H1 (cell line): Measurements from ENCODE around the gene ENDOV. TPM values are rescaled to one million over a fixed set of nuclear protein-coding genes. Genes with fewer than 3 reads are reported as not detected.

Source experiments
- CTCF ChIA-PET: fragments of 300-600 bp; sonication (Branson Sonifier 250); formaldehyde crosslinking; loops from one replicate; lab custom pipeline; 2021; ENCODE audit not compliant: partially characterized antibody; lab: Charles Lee
- POLR2A ChIA-PET: fragments of 300-600 bp; sonication (Branson Sonifier 250); formaldehyde crosslinking; loops from one replicate; lab custom pipeline; 2021; ENCODE audit warnings: inconsistent platforms; ENCODE audit not compliant: partially characterized antibody; lab: Charles Lee
- DNase-seq, 2 experiments: peaks; one replicate each; pipeline versions ENCODE4 v3.0.0 to v3.0.0-alpha.2; 2010 to 2022; ENCODE audit warnings: low spot score in 2 of 2, low read depth in 1 of 2, mixed read lengths in 1 of 2
- FAIRE-seq: peaks from 2 replicates; lab custom pipeline; 2011; peaks lifted over from hg19 to GRCh38; lab: Jason Lieb, UNC
- H2AFZ ChIP-seq: 2 replicates; pipeline ENCODE4 v1.8.1; 2012; ENCODE audit warnings: low read length, inconsistent platforms
- H2AK5ac ChIP-seq: 2 replicates; pipeline ENCODE4 v1.6.1; 2013; ENCODE audit warnings: low read depth, low read length
- H2BK120ac ChIP-seq: replicated peaks from 2 replicates; pipeline ENCODE3; 2013; ENCODE audit warnings: low read depth, low read length, inconsistent platforms
- H2BK12ac ChIP-seq: 2 replicates; pipeline ENCODE4 v1.6.1; 2013; ENCODE audit warnings: low read depth, low read length
- H2BK15ac ChIP-seq: 2 replicates; pipeline ENCODE4 v1.6.1; 2013; ENCODE audit warnings: low read length
- H2BK20ac ChIP-seq: 2 replicates; pipeline ENCODE4 v1.6.1; 2013; ENCODE audit warnings: low read length
- H2BK5ac ChIP-seq: 2 replicates; pipeline ENCODE4 v1.6.1; 2013; ENCODE audit warnings: low read depth, low read length
- H3K14ac ChIP-seq: 2 replicates; pipeline ENCODE4 v1.6.1; 2013; ENCODE audit warnings: inconsistent platforms; ENCODE audit not compliant: insufficient read length
- H3K18ac ChIP-seq: 2 replicates; pipeline ENCODE4 v1.6.1; 2013; ENCODE audit warnings: low read length; ENCODE audit errors: extremely low read depth
- H3K23ac ChIP-seq: 2 replicates; pipeline ENCODE4 v1.6.1; 2013; ENCODE audit warnings: inconsistent platforms; ENCODE audit not compliant: insufficient read length
- H3K23me2 ChIP-seq: 2 replicates; pipeline ENCODE4 v1.6.1; 2013; ENCODE audit warnings: low read depth, low read length
- H3K27ac ChIP-seq: 2 replicates; pipeline ENCODE4 v1.6.1; 2011; ENCODE audit warnings: low read depth, low read length, inconsistent platforms
- H3K27me3 ChIP-seq, 4 experiments: replicated peaks in 1 of 4; 1 replicate in 1 of 4; 2 replicates in 3 of 4; pipeline versions ENCODE4 v1.6.1 to v1.8.1; 2011 to 2013; ENCODE audit warnings: low read length in 3 of 4, mild to moderate bottlenecking in 3 of 4, inconsistent platforms in 2 of 4, mixed read lengths in 2 of 4, moderate library complexity in 1 of 4; ENCODE audit not compliant: control insufficient read depth in 3 of 4, insufficient read depth in 3 of 4; ENCODE audit errors: extremely low read depth in 1 of 4
- H3K36me3 ChIP-seq, 4 experiments: 2 replicates each; pipeline versions ENCODE4 v1.6.1 to v1.8.1; 2011 to 2013; ENCODE audit warnings: mild to moderate bottlenecking in 4 of 4, low read length in 3 of 4, moderate library complexity in 2 of 4, control low read depth in 1 of 4, inconsistent platforms in 1 of 4; ENCODE audit not compliant: insufficient read depth in 4 of 4, control insufficient read depth in 2 of 4
- H3K4ac ChIP-seq: replicated peaks from 2 replicates; pipeline ENCODE3; 2013; ENCODE audit warnings: low read length, low read depth, mixed read lengths, inconsistent platforms; ENCODE audit not compliant: insufficient read length
- H3K4me1 ChIP-seq, 4 experiments: replicated peaks in 1 of 4; 1 replicate in 1 of 4; 2 replicates in 3 of 4; pipeline versions ENCODE4 v1.6.1 to v1.8.1; 2011 to 2013; ENCODE audit warnings: low read length in 3 of 4, inconsistent platforms in 2 of 4, mixed read lengths in 1 of 4; ENCODE audit not compliant: insufficient read depth in 4 of 4, control insufficient read depth in 3 of 4
- H3K4me2 ChIP-seq, 2 experiments: 2 replicates each; pipeline versions ENCODE4 v1.6.1 to v1.8.1; 2011 to 2013; ENCODE audit warnings: low read depth in 2 of 2, low read length in 2 of 2, control low read depth in 1 of 2, inconsistent platforms in 1 of 2, mild to moderate bottlenecking in 1 of 2; ENCODE audit not compliant: insufficient read depth in 1 of 2
- H3K4me3 ChIP-seq, 4 experiments: fragments of 200-600, 300-600 bp in 1 of 4; sonication (generic), shearing (Covaris generic), sonication (Bioruptor Twin) in 1 of 4; 2 replicates each; pipeline versions ENCODE4 v1.5.1 to v1.8.1; 2011 to 2016; ENCODE audit warnings: low read length in 4 of 4, low read depth in 3 of 4, control low read depth in 2 of 4, inconsistent platforms in 2 of 4, mild to moderate bottlenecking in 2 of 4, mixed read lengths in 1 of 4, moderate library complexity in 1 of 4; ENCODE audit not compliant: insufficient read depth in 2 of 4; ENCODE audit errors: extremely low read depth in 1 of 4
- H3K56ac ChIP-seq: replicated peaks from 2 replicates; pipeline ENCODE3; 2013; ENCODE audit warnings: low read depth, mild to moderate bottlenecking, mixed read lengths, low read length, inconsistent platforms; ENCODE audit not compliant: insufficient read length
- H3K79me1 ChIP-seq: 2 replicates; pipeline ENCODE4 v1.6.1; 2013; ENCODE audit warnings: low read depth, low read length, control low read depth
- H3K79me2 ChIP-seq, 2 experiments: 2 replicates each; pipeline versions ENCODE4 v1.6.1 to v1.8.1; 2012 to 2013; ENCODE audit warnings: low read length in 2 of 2, mild to moderate bottlenecking in 2 of 2, inconsistent platforms in 1 of 2; ENCODE audit not compliant: insufficient read depth in 2 of 2, control insufficient read depth in 1 of 2
- H3K9ac ChIP-seq, 4 experiments: replicated peaks in 1 of 4; 1 replicate in 1 of 4; 2 replicates in 3 of 4; pipeline versions ENCODE4 v1.6.1 to v1.8.1; 2011 to 2013; ENCODE audit warnings: low read depth in 3 of 4, low read length in 3 of 4, control low read depth in 2 of 4, mild to moderate bottlenecking in 2 of 4, moderate library complexity in 2 of 4, inconsistent platforms in 1 of 4; ENCODE audit errors: extremely low read depth in 1 of 4
- H3K9me3 ChIP-seq, 2 experiments: 2 replicates each; pipeline versions ENCODE4 v1.6.1 to v1.8.1; 2012 to 2013; ENCODE audit warnings: mild to moderate bottlenecking in 2 of 2, moderate library complexity in 2 of 2, control low read depth in 1 of 2, inconsistent platforms in 1 of 2, low read depth in 1 of 2, low read length in 1 of 2, mixed read lengths in 1 of 2; ENCODE audit not compliant: insufficient read depth in 2 of 2
- H4K20me1 ChIP-seq, 2 experiments: replicated peaks in 1 of 2; 2 replicates each; pipeline versions ENCODE3 to v1.8.1; 2011 to 2013; ENCODE audit warnings: inconsistent platforms in 2 of 2, low read length in 2 of 2, mild to moderate bottlenecking in 1 of 2; ENCODE audit not compliant: insufficient read depth in 2 of 2, control insufficient read depth in 1 of 2
- H4K5ac ChIP-seq: 2 replicates; pipeline ENCODE4 v1.6.1; 2013; ENCODE audit warnings: low read length, low read depth, mixed read lengths, inconsistent platforms; ENCODE audit not compliant: insufficient read length
- H4K8ac ChIP-seq: 2 replicates; pipeline ENCODE4 v1.8.0; 2013; ENCODE audit warnings: mild to moderate bottlenecking, moderate library complexity, low read length, inconsistent platforms; ENCODE audit not compliant: insufficient read depth; ENCODE audit errors: extremely low read depth
- H4K91ac ChIP-seq: replicated peaks from 2 replicates; pipeline ENCODE3; 2013; ENCODE audit warnings: low read length, mixed read lengths, inconsistent platforms; ENCODE audit not compliant: insufficient read length
- BACH1 ChIP-seq: IDR thresholded peaks from 2 replicates; pipeline ENCODE4 v1.6.1; 2012; ENCODE audit warnings: low read length, improper control_type of control experiment
- BCL11A ChIP-seq, 2 experiments: IDR thresholded peaks; one replicate each; pipeline ENCODE4 v1.6.1; 2011; ENCODE audit warnings: low read depth in 2 of 2, low read length in 2 of 2, mild to moderate bottlenecking in 2 of 2
- EZH2 ChIP-seq: fragments of 200-600 bp; sonication (generic); IDR thresholded peaks from 2 replicates; pipeline ENCODE4 v1.7.1; 2012; ENCODE audit warnings: low read depth, mild to moderate bottlenecking, moderate library complexity, low read length, inconsistent platforms; ENCODE audit not compliant: severe bottlenecking
- TBP ChIP-seq: IDR thresholded peaks from 2 replicates; pipeline ENCODE4 v1.6.1; 2011; ENCODE audit warnings: low read depth, low read length, improper control_type of control experiment
- TCF12 ChIP-seq: IDR thresholded peaks from 2 replicates; pipeline ENCODE4 v1.6.1; 2011; ENCODE audit warnings: low read depth, mild to moderate bottlenecking, low read length
- WGBS, 2 experiments: shearing (Covaris generic) in 1 of 2; methylation state at CpG; one replicate each; pipeline versions ENCODE4 v1.1.6 to v1.1.7; 2013 to 2015; ENCODE audit warnings: low lambda C conversion rate in 2 of 2, mixed read lengths in 2 of 2, inconsistent platforms in 1 of 2, low coverage in 1 of 2, missing lambda C conversion rate in 1 of 2; ENCODE audit not compliant: insufficient replicate concordance in 2 of 2, insufficient coverage in 1 of 2, insufficient read length in 1 of 2; ENCODE audit errors: extremely low coverage in 1 of 2, missing lambda C conversion rate in 1 of 2; 5-methylcytosine and 5-hydroxymethylcytosine counted together
- polyA plus RNA-seq, 7 experiments: library from polyadenylated mRNA; depleted of rRNA in 3 of 7; stranded (reverse) in 5 of 7; unstranded in 2 of 7; fragments of >200 nt in 5 of 7; fragments of 200-250 nt in 2 of 7; gene quantifications; 1 replicate in 5 of 7; 2 replicates in 1 of 7; 4 replicates in 1 of 7; pipeline versions ENCODE4 v1.2.1 to v1.2.3, GENCODE V29; 2011 to 2013; ENCODE audit warnings: missing spikeins in 2 of 7, mixed read lengths in 2 of 7
- total RNA-seq: library from RNA; stranded (reverse); fragmentation: NEBNext Ultra II Directional; extraction: Animal tissue kit (Norgen Biotek cat#: 25700); gene quantifications from 2 replicates; pipeline ENCODE4 v1.2.1, GENCODE V29; 2021

The ENDOV gene
- total and polyA plus RNA-seq, 2 of the 8 experiments (the other 6 are each of a cell fraction or from before 2014, with no cell fraction given), result 10.6 to 13.3 TPM

GRCh38 chr17:80396157-80397033, 18.6 kb upstream of the ENDOV start:
- no peaks in the 10 kb centered on the region for H3K79me2 ChIP-seq
- no peaks in the 10 kb centered on the region for H3K79me1 ChIP-seq
- no peak overlapping the region for H3K14ac ChIP-seq
- no peaks in the 10 kb centered on the region for H3K27me3 ChIP-seq
- CTCF ChIA-PET, result interaction anchor here (0.6 to 1.2 kb wide), 6 partner anchors 12 to 562 kb away, joined by 3 to 4 read pairs (median 3); no protein-coding TSS in a partner anchor
- no peak overlapping the region for H2AFZ ChIP-seq
- no peak overlapping the region for H3K4me2 ChIP-seq
- peaks cover 0 to 14% (median 0%) of the 10 kb centered on the region in 4 experiments; a peak in 2 of 8 replicates for H3K36me3 ChIP-seq
- H3K23me2 ChIP-seq, result no peaks in the 10 kb centered on the region
- H3K18ac ChIP-seq, result 0 out of 2 replicates have a peak overlapping the region, but pooled peaks have one; percentile 6
- DNase-seq, result no peak
- no peak overlapping the region for H2BK12ac ChIP-seq
- H3K4me1 ChIP-seq, result peaks cover 0 to 12% (median 3%) of the 10 kb centered on the region in 4 experiments; a peak in 4 of 7 replicates
- POLR2A ChIA-PET, result interaction anchor here (0.6 to 1.3 kb wide), 4 partner anchors 19 to 674 kb away, joined by 3 read pairs; partner anchors contain the start of gene ENDOV
- 83% methylated on average over 8 of the region's 9 CpGs; no CpG with 5 or more reads in 1 of the 2 experiments for WGBS, 2 experiments
- no peak overlapping the region for H3K4ac ChIP-seq
- H3K27ac ChIP-seq, result no peak overlapping the region
- H3K9me3 ChIP-seq, result no peaks in the 10 kb centered on the region
- H3K23ac ChIP-seq, result no peak overlapping the region
- no peak overlapping the region for H2BK120ac ChIP-seq
- no peak overlapping the region for H4K91ac ChIP-seq
- no peak overlapping the region for H3K9ac ChIP-seq
- no peak overlapping the region for H3K56ac ChIP-seq
- TF ChIP-seq TBP (no peak), EZH2 (no peak), BACH1 (no peak), BCL11A (IDR thresholded peaks at IDR 0.05; ENCODE audit: low read depth in 2 of 2, low read length in 2 of 2) (no peak), TCF12 (no peak)
- no peak overlapping the region for H2BK15ac ChIP-seq
- no peak for FAIRE-seq
- 0 out of 2 replicates have a peak overlapping the region, but pooled peaks have one; percentile 1 for H4K8ac ChIP-seq
- no peak overlapping the region for H2BK5ac ChIP-seq
- peaks cover 2 to 3% of the 10 kb centered on the region in 2 experiments for H4K20me1 ChIP-seq
- no peak overlapping the region for H3K4me3 ChIP-seq
- no peak overlapping the region for H2AK5ac ChIP-seq
- no peak overlapping the region for H4K5ac ChIP-seq
- no peak overlapping the region for H2BK20ac ChIP-seq
